WTC11 (cell line): ENCODE results near the gene PARVG. TPM values are rescaled to one million over a fixed set of nuclear protein-coding genes. Genes with fewer than 3 reads are reported as not detected.

Experiments
- ATAC-seq: fragments of 200-7000 bp; cut with Tn5 transposase; 2 replicates; pipeline ENCODE4 v1.10.0; 2021; ENCODE audit warnings: mild to moderate bottlenecking, moderate library complexity
- CTCF ChIA-PET: fragments of 300-600 bp; sonication (Branson Sonifier 250); formaldehyde crosslinking; loops from one replicate; lab custom pipeline; 2021; ENCODE audit warnings: antibody characterized with exemption; lab: Charles Lee
- POLR2A ChIA-PET: fragments of 350-600 bp; sonication (Branson Sonifier 250); formaldehyde crosslinking; loops from one replicate; lab custom pipeline; 2021; ENCODE audit warnings: antibody characterized with exemption; lab: Charles Lee
- DNase-seq: peaks from one replicate; pipeline ENCODE4 v3.0.0; 2021; ENCODE audit warnings: low spot score
- H3K27ac Mint-ChIP-seq: 2 replicates; pipeline ENCODE4 v1.8.0; 2021; ENCODE audit warnings: mixed read lengths
- H3K27me3 Mint-ChIP-seq: 2 replicates; pipeline ENCODE4 v1.8.0; 2021; ENCODE audit warnings: low read depth, mild to moderate bottlenecking, moderate library complexity, mixed read lengths
- H3K36me3 Mint-ChIP-seq: 2 replicates; pipeline ENCODE4 v1.8.0; 2021; ENCODE audit warnings: mixed read lengths
- H3K4me1 Mint-ChIP-seq: 2 replicates; pipeline ENCODE4 v1.8.0; 2022; ENCODE audit warnings: mixed read lengths
- H3K4me3 Mint-ChIP-seq: 2 replicates; pipeline ENCODE4 v1.8.0; 2021; ENCODE audit warnings: mild to moderate bottlenecking, moderate library complexity, mixed read lengths
- H3K9me3 Mint-ChIP-seq: 2 replicates; pipeline ENCODE4 v1.8.0; 2021; ENCODE audit warnings: mixed read lengths
- AFF4 ChIP-seq: sonication (generic); formaldehyde crosslinking; IDR thresholded peaks from 2 replicates; pipeline ENCODE4 v1.8.1; 2023; ENCODE audit warnings: mild to moderate bottlenecking, missing genetic modification reagents, borderline replicate concordance
- CBFB ChIP-seq: sonication (generic); formaldehyde crosslinking; IDR thresholded peaks from 2 replicates; pipeline ENCODE4 v1.8.1; 2022; ENCODE audit warnings: mild to moderate bottlenecking, low read depth, missing genetic modification reagents
- CREB1 ChIP-seq: sonication (generic); formaldehyde crosslinking; IDR thresholded peaks from 2 replicates; pipeline ENCODE4 v1.8.0; 2023; ENCODE audit warnings: mild to moderate bottlenecking, missing genetic modification reagents
- CREM ChIP-seq: sonication (generic); formaldehyde crosslinking; IDR thresholded peaks from 2 replicates; pipeline ENCODE4 v1.8.1; 2022; ENCODE audit warnings: mild to moderate bottlenecking, missing genetic modification reagents, moderate library complexity
- EMX1 ChIP-seq: fragments of 250-450 bp; sonication (Bioruptor Pico); IDR thresholded peaks from 2 replicates; pipeline ENCODE4 v1.8.0; 2021; ENCODE audit warnings: mild to moderate bottlenecking
- ERG ChIP-seq: fragments of 250-450 bp; sonication (Bioruptor Pico); IDR thresholded peaks from 2 replicates; pipeline ENCODE4 v1.8.0; 2021; ENCODE audit warnings: mild to moderate bottlenecking
- GABPB1 ChIP-seq: sonication (generic); formaldehyde crosslinking; IDR thresholded peaks from 2 replicates; pipeline ENCODE4 v1.8.1; 2023; ENCODE audit warnings: mild to moderate bottlenecking, missing genetic modification reagents
- GRHL2 ChIP-seq: fragments of 250-450 bp; sonication (Bioruptor Pico); IDR thresholded peaks from 2 replicates; pipeline ENCODE4 v1.8.0; 2022; ENCODE audit warnings: mild to moderate bottlenecking, moderate library complexity; ENCODE audit not compliant: insufficient replicate concordance, severe bottlenecking
- HMGXB4 ChIP-seq: sonication (generic); formaldehyde crosslinking; IDR thresholded peaks from 2 replicates; pipeline ENCODE4 v1.8.1; 2023; ENCODE audit warnings: mild to moderate bottlenecking, moderate library complexity, missing genetic modification reagents
- JUN ChIP-seq: sonication (generic); formaldehyde crosslinking; IDR thresholded peaks from 2 replicates; pipeline ENCODE4 v1.8.0; 2023; ENCODE audit warnings: mild to moderate bottlenecking, missing genetic modification reagents
- MXD4 ChIP-seq: fragments of 250-450 bp; sonication (Bioruptor Pico); IDR thresholded peaks from 2 replicates; pipeline ENCODE4 v1.8.0; 2021; ENCODE audit warnings: mild to moderate bottlenecking, moderate library complexity, borderline replicate concordance
- OVOL2 ChIP-seq: fragments of 250-450 bp; sonication (Bioruptor Pico); IDR thresholded peaks from 2 replicates; pipeline ENCODE4 v1.9.0; 2021; ENCODE audit warnings: mild to moderate bottlenecking, borderline replicate concordance
- SOX15 ChIP-seq: fragments of 250-450 bp; sonication (Bioruptor Pico); IDR thresholded peaks from 2 replicates; pipeline ENCODE4 v1.9.0; 2021; ENCODE audit warnings: mild to moderate bottlenecking
- TEAD1 ChIP-seq: sonication (generic); formaldehyde crosslinking; IDR thresholded peaks from 2 replicates; pipeline ENCODE4 v1.8.0; 2022; ENCODE audit warnings: mild to moderate bottlenecking, missing genetic modification reagents
- ZNF232 ChIP-seq: sonication (generic); formaldehyde crosslinking; IDR thresholded peaks from 2 replicates; pipeline ENCODE4 v1.8.0; 2022; ENCODE audit warnings: mild to moderate bottlenecking, missing genetic modification reagents
- ZNF263 ChIP-seq: sonication (generic); formaldehyde crosslinking; IDR thresholded peaks from 2 replicates; pipeline ENCODE4 v1.8.1; 2022; ENCODE audit warnings: low read depth, mild to moderate bottlenecking, moderate library complexity, missing genetic modification reagents
- ZNF512 ChIP-seq: sonication (generic); formaldehyde crosslinking; IDR thresholded peaks from 2 replicates; pipeline ENCODE4 v1.8.1; 2022; ENCODE audit warnings: missing genetic modification reagents, borderline replicate concordance
- total RNA-seq: library from RNA; stranded (reverse); gene quantifications from 3 replicates; pipeline ENCODE4 v1.2.3, GENCODE V29; 2021
- TF ChIP-seq, protein P1 (sequence below): sonication (generic); formaldehyde crosslinking; IDR thresholded peaks from 2 replicates; pipeline ENCODE4 v1.8.1; 2022; ENCODE audit warnings: low read depth, mild to moderate bottlenecking, moderate library complexity, missing genetic modification reagents, borderline replicate concordance
- TF ChIP-seq, protein P2 (sequence below): sonication (generic); formaldehyde crosslinking; IDR thresholded peaks from 2 replicates; pipeline ENCODE4 v1.8.0; 2023; ENCODE audit warnings: missing genetic modification reagents
- TF ChIP-seq, protein P3 (sequence below): fragments of 250-450 bp; sonication (Bioruptor Pico); IDR thresholded peaks from 2 replicates; pipeline ENCODE4 v2.1.2; 2022; ENCODE audit warnings: mild to moderate bottlenecking, moderate library complexity
- TF ChIP-seq, protein P4 (sequence below): sonication (generic); formaldehyde crosslinking; IDR thresholded peaks from 2 replicates; pipeline ENCODE4 v1.8.1; 2023; ENCODE audit warnings: mild to moderate bottlenecking, missing genetic modification reagents, moderate library complexity
- TF ChIP-seq, protein P5 (sequence below): sonication (generic); formaldehyde crosslinking; IDR thresholded peaks from 2 replicates; pipeline ENCODE4 v1.8.1; 2022; ENCODE audit warnings: mild to moderate bottlenecking, moderate library complexity, missing genetic modification reagents

PARVG gene
- total RNA-seq, 1 experiment from 2014 or later, result 0.94 TPM

DNA sequence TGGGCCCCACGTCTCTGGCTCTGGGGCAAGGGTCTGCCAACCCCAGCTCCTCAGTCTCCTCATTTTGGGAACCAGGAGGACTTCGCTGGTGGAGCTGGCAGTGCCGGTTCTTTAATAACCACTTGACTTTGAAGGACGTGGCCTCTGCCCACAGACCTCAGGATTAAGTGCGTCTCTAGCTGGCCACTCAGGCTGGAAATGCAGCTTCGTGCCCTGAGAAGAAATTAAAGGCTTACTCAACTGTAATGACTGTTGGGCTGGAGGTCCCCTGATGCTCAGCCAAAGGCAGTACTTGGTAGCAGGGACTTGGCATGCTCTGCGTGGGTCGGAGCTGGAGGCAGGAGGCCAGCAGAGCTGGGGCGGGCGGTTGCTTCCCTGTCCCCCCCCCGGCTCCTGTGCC lies 16.7 kb upstream of the PARVG start:
- ATAC-seq (no peak), DNase-seq (no peak)
- Mint-ChIP-seq H3K4me1 (peaks cover 27% of the 10 kb centered on the region), H3K9me3 (no peaks in the 10 kb centered on the region), H3K4me3 (no peak overlapping the region), H3K36me3 (no peaks in the 10 kb centered on the region), H3K27ac (no peak overlapping the region), H3K27me3 (no peaks in the 10 kb centered on the region)
- TF ChIP-seq, protein P1, sequence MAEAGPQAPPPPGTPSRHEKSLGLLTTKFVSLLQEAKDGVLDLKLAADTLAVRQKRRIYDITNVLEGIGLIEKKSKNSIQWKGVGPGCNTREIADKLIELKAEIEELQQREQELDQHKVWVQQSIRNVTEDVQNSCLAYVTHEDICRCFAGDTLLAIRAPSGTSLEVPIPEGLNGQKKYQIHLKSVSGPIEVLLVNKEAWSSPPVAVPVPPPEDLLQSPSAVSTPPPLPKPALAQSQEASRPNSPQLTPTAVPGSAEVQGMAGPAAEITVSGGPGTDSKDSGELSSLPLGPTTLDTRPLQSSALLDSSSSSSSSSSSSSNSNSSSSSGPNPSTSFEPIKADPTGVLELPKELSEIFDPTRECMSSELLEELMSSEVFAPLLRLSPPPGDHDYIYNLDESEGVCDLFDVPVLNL, result no peak
- TF ChIP-seq ERG (CRISPR knock-in tag) (no peak), SOX15 (CRISPR knock-in tag) (no peak), HMGXB4 (CRISPR knock-in tag) (no peak), OVOL2 (no peak), GRHL2 (no peak), CBFB (CRISPR knock-in tag) (no peak), MXD4 (no peak), CREM (no peak), ZNF512 (CRISPR knock-in tag) (no peak)
- TF ChIP-seq, protein P2, sequence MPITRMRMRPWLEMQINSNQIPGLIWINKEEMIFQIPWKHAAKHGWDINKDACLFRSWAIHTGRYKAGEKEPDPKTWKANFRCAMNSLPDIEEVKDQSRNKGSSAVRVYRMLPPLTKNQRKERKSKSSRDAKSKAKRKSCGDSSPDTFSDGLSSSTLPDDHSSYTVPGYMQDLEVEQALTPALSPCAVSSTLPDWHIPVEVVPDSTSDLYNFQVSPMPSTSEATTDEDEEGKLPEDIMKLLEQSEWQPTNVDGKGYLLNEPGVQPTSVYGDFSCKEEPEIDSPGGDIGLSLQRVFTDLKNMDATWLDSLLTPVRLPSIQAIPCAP, result no peak
- TF ChIP-seq, protein P3, sequence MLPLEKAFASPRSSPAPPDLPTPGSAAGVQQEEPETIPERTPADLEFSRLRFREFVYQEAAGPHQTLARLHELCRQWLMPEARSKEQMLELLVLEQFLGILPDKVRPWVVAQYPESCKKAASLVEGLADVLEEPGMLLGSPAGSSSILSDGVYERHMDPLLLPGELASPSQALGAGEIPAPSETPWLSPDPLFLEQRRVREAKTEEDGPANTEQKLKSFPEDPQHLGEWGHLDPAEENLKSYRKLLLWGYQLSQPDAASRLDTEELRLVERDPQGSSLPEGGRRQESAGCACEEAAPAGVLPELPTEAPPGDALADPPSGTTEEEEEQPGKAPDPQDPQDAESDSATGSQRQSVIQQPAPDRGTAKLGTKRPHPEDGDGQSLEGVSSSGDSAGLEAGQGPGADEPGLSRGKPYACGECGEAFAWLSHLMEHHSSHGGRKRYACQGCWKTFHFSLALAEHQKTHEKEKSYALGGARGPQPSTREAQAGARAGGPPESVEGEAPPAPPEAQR (CRISPR knock-in tag), result no peak
- POLR2A ChIA-PET, result no interaction called here
- CTCF ChIA-PET, result interaction anchor here (1.3 to 1.9 kb wide), 3 partner anchors 79 to 171 kb away, joined by 3 to 5 read pairs (median 3); no protein-coding TSS in a partner anchor

DNA sequence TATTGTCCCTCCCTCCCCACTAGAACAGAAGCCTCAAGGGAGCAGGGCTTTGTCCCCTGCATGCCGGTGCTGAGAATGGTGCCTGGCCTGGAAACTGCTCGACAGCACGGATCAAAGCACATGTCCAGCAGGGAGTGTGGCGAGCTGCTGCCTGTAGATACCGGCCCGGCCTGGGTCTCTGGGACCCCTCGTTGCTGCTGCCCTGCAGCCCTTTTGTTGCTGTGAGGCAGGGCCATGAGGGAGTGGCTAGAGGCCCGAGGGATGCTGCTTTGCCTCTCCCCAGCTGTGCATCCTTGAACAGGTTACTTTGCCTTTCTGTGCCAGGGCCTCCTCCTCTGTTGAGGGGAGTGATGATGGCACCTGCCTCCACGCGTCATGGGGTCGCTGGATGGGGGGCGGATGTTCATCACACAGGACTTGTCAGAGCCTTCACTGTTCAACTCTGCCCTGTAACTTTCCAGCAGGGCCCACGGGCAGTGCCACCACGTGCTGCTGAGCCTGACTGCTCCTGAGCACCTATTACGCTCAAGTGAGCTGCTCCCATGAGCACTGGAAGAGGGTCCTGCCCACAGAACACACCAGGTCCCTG lies 15.3 kb upstream of the PARVG start:
- Mint-ChIP-seq H3K4me1 (peaks cover 17% of the 10 kb centered on the region), H3K27ac (no peak overlapping the region), H3K9me3 (no peaks in the 10 kb centered on the region), H3K4me3 (no peak overlapping the region), H3K36me3 (no peaks in the 10 kb centered on the region), H3K27me3 (no peaks in the 10 kb centered on the region)
- POLR2A ChIA-PET, result no interaction called here
- CTCF ChIA-PET, result interaction anchor here (1.9 kb wide), 1 partner anchor 84 kb away, joined by 5 read pairs; no protein-coding TSS in a partner anchor
- DNase-seq, result no peak
- ATAC-seq, result no peak
- no peak for TF ChIP-seq CREM
- no peak for TF ChIP-seq SOX15 (CRISPR knock-in tag)
- TF ChIP-seq EMX1 (CRISPR knock-in tag), result no peak
- TF ChIP-seq ZNF263 (CRISPR knock-in tag), result no peak
- TF ChIP-seq CREB1, result no peak
- TF ChIP-seq GABPB1 (CRISPR knock-in tag), result no peak
- TF ChIP-seq TEAD1 (CRISPR knock-in tag), result no peak
- TF ChIP-seq, protein P4, sequence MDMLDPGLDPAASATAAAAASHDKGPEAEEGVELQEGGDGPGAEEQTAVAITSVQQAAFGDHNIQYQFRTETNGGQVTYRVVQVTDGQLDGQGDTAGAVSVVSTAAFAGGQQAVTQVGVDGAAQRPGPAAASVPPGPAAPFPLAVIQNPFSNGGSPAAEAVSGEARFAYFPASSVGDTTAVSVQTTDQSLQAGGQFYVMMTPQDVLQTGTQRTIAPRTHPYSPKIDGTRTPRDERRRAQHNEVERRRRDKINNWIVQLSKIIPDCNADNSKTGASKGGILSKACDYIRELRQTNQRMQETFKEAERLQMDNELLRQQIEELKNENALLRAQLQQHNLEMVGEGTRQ (CRISPR knock-in tag), result no peak
- TF ChIP-seq JUN (CRISPR knock-in tag), result no peak
- no peak for TF ChIP-seq AFF4 (CRISPR knock-in tag)
- TF ChIP-seq, protein P5, sequence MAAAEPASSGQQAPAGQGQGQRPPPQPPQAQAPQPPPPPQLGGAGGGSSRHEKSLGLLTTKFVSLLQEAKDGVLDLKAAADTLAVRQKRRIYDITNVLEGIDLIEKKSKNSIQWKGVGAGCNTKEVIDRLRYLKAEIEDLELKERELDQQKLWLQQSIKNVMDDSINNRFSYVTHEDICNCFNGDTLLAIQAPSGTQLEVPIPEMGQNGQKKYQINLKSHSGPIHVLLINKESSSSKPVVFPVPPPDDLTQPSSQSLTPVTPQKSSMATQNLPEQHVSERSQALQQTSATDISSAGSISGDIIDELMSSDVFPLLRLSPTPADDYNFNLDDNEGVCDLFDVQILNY, result no peak
- TF ChIP-seq ZNF232, result no peak
